GM21723 (cell line): Measurements from ENCODE around the gene ZNF320.
"Not testable (repeated sequence)": the region's sequence is repeated elsewhere in the genome, so short reads cannot be mapped to it uniquely, and the experiment has no call there.

Experiments used
- ATAC-seq: cut with Tn5 transposase; IDR thresholded peaks from one replicate; pipeline ENCODE4 v1.9.1; 2021; ENCODE audit warnings: mild to moderate bottlenecking, moderate library complexity; ENCODE audit not compliant: unreplicated experiment

ZNF320 gene

GRCh38 chr19:52897138-52897935, at the start of gene ZNF320:
Gene ZNF320 (minus strand): TSS chr19:52897635. CDS start chr19:52890255, 7,380 bp downstream.
- peak; percentile 96 for ATAC-seq

- no peak for ATAC-seq
Observed at GRCh38 chr19:52946322-52947310, 49.2 kb upstream of the ZNF320 start.

GRCh38 chr19:52945652-52946321, 48.4 kb upstream of the ZNF320 start:
- ATAC-seq, result no peak

- ATAC-seq, result not testable (repeated sequence)
Observed at GRCh38 chr19:52944703-52945493, 47.5 kb upstream of the ZNF320 start.

GRCh38 chr19:52943884-52944643, 46.6 kb upstream of the ZNF320 start:
- no peak for ATAC-seq

GRCh38 chr19:52943134-52943883, 45.9 kb upstream of the ZNF320 start:
- ATAC-seq, result no peak

GRCh38 chr19:52942386-52943133, 45.1 kb upstream of the ZNF320 start:
- ATAC-seq, result peak; percentile 98

- peak; percentile 24 for ATAC-seq
Observed at GRCh38 chr19:52941941-52942385, 44.5 kb upstream of the ZNF320 start.

GRCh38 chr19:52941523-52941922, 44.1 kb upstream of the ZNF320 start:
- not testable (repeated sequence) for ATAC-seq

- ATAC-seq, result not testable (repeated sequence)
Observed at GRCh38 chr19:52940905-52941304, 43.5 kb upstream of the ZNF320 start.

GRCh38 chr19:52938761-52939160, 41.3 kb upstream of the ZNF320 start:
- ATAC-seq, result no peak

- ATAC-seq, result no peak
Observed at GRCh38 chr19:52936954-52937325, 39.5 kb upstream of the ZNF320 start.

- ATAC-seq, result no peak
Observed at GRCh38 chr19:52936151-52936953, 38.9 kb upstream of the ZNF320 start.

- ATAC-seq, result no peak
Observed at GRCh38 chr19:52935434-52935833, 38.0 kb upstream of the ZNF320 start.

- ATAC-seq, result not testable (repeated sequence)
Observed at GRCh38 chr19:52924641-52925040, 27.2 kb upstream of the ZNF320 start.

GRCh38 chr19:52923778-52924593, 26.6 kb upstream of the ZNF320 start:
- no peak for ATAC-seq
